Fibroblast of lung (primary cell): ENCODE measurements around the gene AMFR. TPM values are rescaled to one million over a fixed set of nuclear protein-coding genes. Genes with fewer than 3 reads are reported as not detected.

ENCODE experiments used
- DNase-seq, 2 donors: peaks; one replicate each; pipeline versions ENCODE4 v3.0.0 to v3.0.0-alpha.2; 2010; ENCODE audit warnings: low read depth in 2 of 2
- H2AFZ ChIP-seq: 2 replicates; pipeline ENCODE4 v1.5.1; 2012; ENCODE audit warnings: low read length, control low read depth, inconsistent platforms
- H3K27ac ChIP-seq: 2 replicates; pipeline ENCODE4 v1.5.1; 2011; ENCODE audit warnings: low read length, control low read depth; ENCODE audit not compliant: insufficient read depth
- H3K27me3 ChIP-seq: 2 replicates; pipeline ENCODE4 v1.5.1; 2011; ENCODE audit warnings: mild to moderate bottlenecking, low read length; ENCODE audit not compliant: control insufficient read depth, insufficient read depth
- H3K36me3 ChIP-seq: 2 replicates; pipeline ENCODE4 v1.5.1; 2011; ENCODE audit warnings: low read length; ENCODE audit not compliant: control insufficient read depth, insufficient read depth
- H3K4me1 ChIP-seq: 2 replicates; pipeline ENCODE4 v1.5.1; 2011; ENCODE audit warnings: low read length; ENCODE audit not compliant: control insufficient read depth, insufficient read depth; ENCODE audit errors: extremely low read depth
- H3K4me2 ChIP-seq: 2 replicates; pipeline ENCODE4 v1.5.1; 2011; ENCODE audit warnings: low read length, control low read depth; ENCODE audit not compliant: insufficient read depth; ENCODE audit errors: extremely low read depth
- H3K4me3 ChIP-seq, 4 experiments: fragments of 200-600 bp in 1 of 4; sonication (generic) in 1 of 4; replicated peaks in 1 of 4; 2 replicates each; pipeline ENCODE4 v1.5.1; 2011 to 2016; ENCODE audit warnings: low read length in 4 of 4, low read depth in 3 of 4, mild to moderate bottlenecking in 3 of 4, control low read depth in 2 of 4, inconsistent platforms in 1 of 4, mixed read lengths in 1 of 4; ENCODE audit not compliant: insufficient read depth in 1 of 4; ENCODE audit errors: control extremely low read depth in 1 of 4
- H3K79me2 ChIP-seq: 2 replicates; pipeline ENCODE4 v1.5.1; 2012; ENCODE audit warnings: mild to moderate bottlenecking, low read length, inconsistent platforms; ENCODE audit not compliant: control insufficient read depth, insufficient read depth
- H3K9ac ChIP-seq: 2 replicates; pipeline ENCODE4 v1.5.1; 2011; ENCODE audit warnings: mild to moderate bottlenecking, low read length, control low read depth; ENCODE audit not compliant: insufficient read depth
- H3K9me3 ChIP-seq: 2 replicates; pipeline ENCODE4 v1.5.1; 2012; ENCODE audit warnings: low read depth, low read length; ENCODE audit not compliant: control insufficient read depth, insufficient read depth
- H4K20me1 ChIP-seq: 2 replicates; pipeline ENCODE4 v1.5.1; 2011; ENCODE audit warnings: low read length; ENCODE audit not compliant: control insufficient read depth, insufficient read depth; ENCODE audit errors: extremely low read depth
- CTCF ChIP-seq, 2 donors: IDR thresholded peaks in 1 of 2; conservative IDR thresholded peaks in 1 of 2; 1 replicate in 1 of 2; 2 replicates in 1 of 2; pipeline ENCODE4 v1.5.1; 2011 to 2012; ENCODE audit warnings: low read length in 2 of 2, control low read depth in 1 of 2, inconsistent platforms in 1 of 2, low read depth in 1 of 2, mild to moderate bottlenecking in 1 of 2
- EZH2 ChIP-seq: IDR thresholded peaks from 2 replicates; pipeline ENCODE4 v1.5.1; 2012; ENCODE audit warnings: low read length, control low read depth, mild to moderate bottlenecking; ENCODE audit errors: missing control alignments
- polyA plus RNA-seq, 2 donors: library from polyadenylated mRNA; depleted of rRNA in 1 of 2; stranded (reverse) in 1 of 2; unstranded in 1 of 2; fragments of >200 nt; gene quantifications; 2 replicates each; pipeline ENCODE4 v1.2.1, GENCODE V29; 2011 to 2012; ENCODE audit warnings: missing spikeins in 1 of 2
- total RNA-seq: library from RNA; depleted of rRNA; stranded (reverse); fragments of >200 nt; gene quantifications from 2 replicates; pipeline ENCODE4 v1.2.1, GENCODE V29; 2014

AMFR gene
- total and polyA plus RNA-seq, 2 donors (not counting 1 experiment from before 2014, with no cell fraction given): 75.9 to 413 TPM

- TF ChIP-seq EZH2 (no peak), CTCF (conservative IDR thresholded peaks at IDR 0.05 in 1 of 2, IDR thresholded peaks at IDR 0.05 in 1 of 2; ENCODE audit: low read depth in 1 of 2, low read length in 2 of 2) (no peak)
- Histone ChIP-seq H3K9me3 (no peaks in the 10 kb centered on the region), H3K27me3 (no peaks in the 10 kb centered on the region), H3K27ac (no peak overlapping the region), H3K9ac (no peak overlapping the region), H3K36me3 (peaks cover 7% of the 10 kb centered on the region), H3K4me1 (no peaks in the 10 kb centered on the region), H4K20me1 (no peaks in the 10 kb centered on the region), H3K4me3 (no peak overlapping the region), H2AFZ (no peak overlapping the region), H3K4me2 (no peak overlapping the region), H3K79me2 (peaks cover 8% of the 10 kb centered on the region)
- DNase-seq: no peak
Measured at GRCh38 chr16:56457927-56458470, 32.7 kb upstream of the AMFR start.

GRCh38 chr16:56451753-56452689 lies 26.7 kb upstream of the AMFR start:
- Histone ChIP-seq H3K4me2 (peak overlapping the region; percentile 94), H3K27me3 (no peaks in the 10 kb centered on the region), H2AFZ (peak overlapping the region; percentile 74), H3K79me2 (peaks cover 64% of the 10 kb centered on the region), H3K9me3 (no peaks in the 10 kb centered on the region), H4K20me1 (no peaks in the 10 kb centered on the region), H3K9ac (peak overlapping the region; percentile 73), H3K4me1 (peaks cover 3% of the 10 kb centered on the region), H3K27ac (peak overlapping the region; percentile 76), H3K36me3 (peaks cover 3% of the 10 kb centered on the region), H3K4me3 (peak overlapping the region; percentile 68 to 94 (median 79))
- peak; percentile 36 to 45 for DNase-seq
- TF ChIP-seq EZH2 (no peak), CTCF (conservative IDR thresholded peaks at IDR 0.05 in 1 of 2, IDR thresholded peaks at IDR 0.05 in 1 of 2; ENCODE audit: low read depth in 1 of 2, low read length in 2 of 2) (no peak)

GRCh38 chr16:56450986-56451752 lies 25.8 kb upstream of the AMFR start, which contains the start of the genes NUDT21 and OGFOD1:
TSS of gene NUDT21 (minus strand) at chr16:56451332. CDS start at chr16:56451202, 130 bp downstream.
TSS of gene OGFOD1 (plus strand) at chr16:56451554. CDS start at chr16:56451613, 59 bp downstream.
- Histone ChIP-seq H3K36me3 (peaks cover 3% of the 10 kb centered on the region), H3K9me3 (no peaks in the 10 kb centered on the region), H4K20me1 (no peaks in the 10 kb centered on the region), H2AFZ (peak within 1 kb of the TSS; percentile 74), H3K27ac (peak within 1 kb of the TSS; percentile 76), H3K4me1 (peaks cover 3% of the 10 kb centered on the region), H3K9ac (peak within 1 kb of the TSS; percentile 73), H3K4me2 (peak within 1 kb of the TSS; percentile 98), H3K4me3 (peak within 1 kb of the TSS; percentile 68 to 94 (median 79)), H3K79me2 (peaks cover 69% of the 10 kb centered on the region), H3K27me3 (no peaks in the 10 kb centered on the region)
- TF ChIP-seq CTCF (conservative IDR thresholded peaks at IDR 0.05 in 1 of 2, IDR thresholded peaks at IDR 0.05 in 1 of 2; ENCODE audit: low read depth in 1 of 2, low read length in 2 of 2) (no peak), EZH2 (no peak)
- peak; percentile 98 to 99 for DNase-seq
